ENCODE results near the gene RNLS.
"Not testable (repeated sequence)": the region's sequence is repeated elsewhere in the genome, so short reads cannot be mapped to it uniquely, and the experiment has no call there.

Gene RNLS

GRCh38 chr10:88332503-88333247 is 250.4 kb downstream of the RNLS start:
- DNase-seq: peak; percentile 49

GRCh38 chr10:88330174-88330573 is 252.9 kb downstream of the RNLS start:
- DNase-seq: peak; percentile 80

GRCh38 chr10:88322324-88323063 is 260.6 kb downstream of the RNLS start:
- no peak for DNase-seq

GRCh38 chr10:88319960-88320517 is 263.1 kb downstream of the RNLS start:
- no peak for DNase-seq

GRCh38 chr10:88318803-88319202 is 264.3 kb downstream of the RNLS start:
- no peak for DNase-seq

GRCh38 chr10:88317099-88317498 is 266.0 kb downstream of the RNLS start:
- DNase-seq: no peak

GRCh38 chr10:88316292-88316861 is 266.7 kb downstream of the RNLS start:
- DNase-seq: no peak

GRCh38 chr10:88315755-88316154 is 267.4 kb downstream of the RNLS start:
- DNase-seq: peak; percentile 40

- no peak for DNase-seq
Measured at GRCh38 chr10:88314362-88314761, 268.8 kb downstream of the RNLS start.

- no peak for DNase-seq
Measured at GRCh38 chr10:88313878-88314277, 269.2 kb downstream of the RNLS start.

GRCh38 chr10:88312855-88313254 is 270.3 kb downstream of the RNLS start:
- DNase-seq: no peak

- no peak for DNase-seq
Measured at GRCh38 chr10:88311264-88311663, 271.9 kb downstream of the RNLS start.

GRCh38 chr10:88309365-88309764 is 273.8 kb downstream of the RNLS start:
- DNase-seq: peak; percentile 24

GRCh38 chr10:88308361-88308760 is 274.8 kb downstream of the RNLS start:
- DNase-seq: not testable (repeated sequence)

GRCh38 chr10:88299787-88300186 is 283.3 kb downstream of the RNLS start:
- no peak for DNase-seq

- no peak for DNase-seq
Measured at GRCh38 chr10:88297103-88297502, 286.0 kb downstream of the RNLS start.

- DNase-seq: no peak
Measured at GRCh38 chr10:88293651-88294230, 289.4 kb downstream of the RNLS start.

GRCh38 chr10:88293073-88293472 is 290.0 kb downstream of the RNLS start:
- no peak for DNase-seq

GRCh38 chr10:88292185-88292514 is 291.0 kb downstream of the RNLS start:
- peak; percentile 62 for DNase-seq

- no peak for DNase-seq
Measured at GRCh38 chr10:88291289-88292184, 291.6 kb downstream of the RNLS start.

- no peak for DNase-seq
Measured at GRCh38 chr10:88289342-88289741, 293.8 kb downstream of the RNLS start.

- DNase-seq: peak; percentile 45
Measured at GRCh38 chr10:88288320-88289059, 294.6 kb downstream of the RNLS start.
